Measurements from ENCODE around the gene C1QTNF5. TPM values are rescaled to one million over a fixed set of nuclear protein-coding genes. Genes with fewer than 3 reads are reported as not detected.

Gene C1QTNF5
- total RNA-seq, 1 experiment from 2014 or later = 0.33 TPM

DNA sequence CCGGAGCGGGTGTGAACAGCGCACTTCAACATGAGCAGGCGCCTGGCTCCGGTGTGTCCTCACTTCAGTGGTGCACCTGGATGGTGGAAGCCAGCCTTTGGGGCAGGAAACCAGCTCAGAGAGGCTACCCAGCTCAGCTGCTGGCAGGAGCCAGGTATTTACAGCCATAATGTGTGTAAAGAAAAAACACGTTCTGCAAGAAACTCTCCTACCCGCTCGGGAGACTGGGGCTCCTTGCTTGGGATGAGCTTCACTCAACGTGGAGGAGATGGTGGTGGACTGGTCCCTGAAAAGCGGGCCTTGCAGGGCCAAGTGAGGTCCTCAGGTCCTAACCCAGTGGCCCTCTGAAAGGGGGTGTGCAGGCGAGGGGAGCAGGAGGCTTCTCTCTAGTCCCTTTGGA, 31.3 kb downstream of the C1QTNF5 start:
- no peak overlapping the region for H2BK120ac ChIP-seq (ENCODE audit: low read depth, low read length, poor library complexity, severe bottlenecking)
- Mint-ChIP-seq H3K4me1 (peaks cover 10 to 18% of the 10 kb centered on the region in 2 experiments; a peak in 3 of 4 replicates), H3K36me3 (ENCODE audit: insufficient read depth in 1 of 3, low read depth in 3 of 3) (peaks cover 3 to 54% (median 29%) of the 10 kb centered on the region in 3 experiments; a peak in 5 of 7 replicates), H3K9me3 (no peaks in the 10 kb centered on the region), H3K4me3 (no peak overlapping the region), H3K27ac (peak overlapping the region in 2 of 3 experiments; percentile 6 to 81; a peak in 4 of 7 replicates), H3K27me3 (ENCODE audit: low read depth) (peaks cover 4% of the 10 kb centered on the region)
- H4K91ac ChIP-seq (ENCODE audit: insufficient read length, low read depth, low read length) = no peak overlapping the region
- H4K5ac ChIP-seq (ENCODE audit: insufficient read length, low read depth, low read length) = no peak overlapping the region
- no peak overlapping the region for H2BK5ac ChIP-seq (ENCODE audit: insufficient read length, low read length)
- TF ChIP-seq, protein P1, sequence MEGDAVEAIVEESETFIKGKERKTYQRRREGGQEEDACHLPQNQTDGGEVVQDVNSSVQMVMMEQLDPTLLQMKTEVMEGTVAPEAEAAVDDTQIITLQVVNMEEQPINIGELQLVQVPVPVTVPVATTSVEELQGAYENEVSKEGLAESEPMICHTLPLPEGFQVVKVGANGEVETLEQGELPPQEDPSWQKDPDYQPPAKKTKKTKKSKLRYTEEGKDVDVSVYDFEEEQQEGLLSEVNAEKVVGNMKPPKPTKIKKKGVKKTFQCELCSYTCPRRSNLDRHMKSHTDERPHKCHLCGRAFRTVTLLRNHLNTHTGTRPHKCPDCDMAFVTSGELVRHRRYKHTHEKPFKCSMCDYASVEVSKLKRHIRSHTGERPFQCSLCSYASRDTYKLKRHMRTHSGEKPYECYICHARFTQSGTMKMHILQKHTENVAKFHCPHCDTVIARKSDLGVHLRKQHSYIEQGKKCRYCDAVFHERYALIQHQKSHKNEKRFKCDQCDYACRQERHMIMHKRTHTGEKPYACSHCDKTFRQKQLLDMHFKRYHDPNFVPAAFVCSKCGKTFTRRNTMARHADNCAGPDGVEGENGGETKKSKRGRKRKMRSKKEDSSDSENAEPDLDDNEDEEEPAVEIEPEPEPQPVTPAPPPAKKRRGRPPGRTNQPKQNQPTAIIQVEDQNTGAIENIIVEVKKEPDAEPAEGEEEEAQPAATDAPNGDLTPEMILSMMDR (conservative IDR thresholded peaks at IDR 0.05) = no peak
- H3K27ac ChIP-seq (ENCODE audit: insufficient read length, low read depth, low read length) = no peak overlapping the region
- no peaks in the 10 kb centered on the region for H4K20me1 ChIP-seq (ENCODE audit: control insufficient read depth, insufficient read depth, insufficient read length)
- no peak overlapping the region for H2BK20ac ChIP-seq (ENCODE audit: low read depth, low read length, poor library complexity, severe bottlenecking)
- H3K4me2 ChIP-seq (ENCODE audit: insufficient read depth, insufficient read length, low read length) = no peak overlapping the region
- WGBS (ENCODE audit: extremely low coverage, insufficient read length, low lambda C conversion rate) = no CpG with 5 or more reads among the region's 11 CpGs
- no peak overlapping the region for H2BK12ac ChIP-seq (ENCODE audit: insufficient read length, low read depth, low read length)
- no peak overlapping the region for H3K14ac ChIP-seq (ENCODE audit: insufficient read depth, low read length)
- H3K18ac ChIP-seq (ENCODE audit: insufficient read length, low read depth, low read length) = no peak overlapping the region
- H3T11ph ChIP-seq (ENCODE audit: low read length) = no peak overlapping the region
- no peak overlapping the region for H3K9ac ChIP-seq (ENCODE audit: extremely low read depth, insufficient read length, low read length)
- no peaks in the 10 kb centered on the region for H3K27me3 ChIP-seq (ENCODE audit: insufficient read depth, low read length)
- H3K23me2 ChIP-seq (ENCODE audit: insufficient read length, low read depth, low read length, poor library complexity, severe bottlenecking) = no peaks in the 10 kb centered on the region
- H3K9me3 ChIP-seq (ENCODE audit: control insufficient read depth, low read depth, low read length) = no peaks in the 10 kb centered on the region
- H3K23ac ChIP-seq (ENCODE audit: insufficient read length, low read depth, low read length) = no peak overlapping the region
- H3K79me2 ChIP-seq (ENCODE audit: insufficient read depth, low read length) = no peaks in the 10 kb centered on the region
- no peak overlapping the region for H2AFZ ChIP-seq (ENCODE audit: low read length)
- H3K56ac ChIP-seq (ENCODE audit: insufficient read length, low read depth, low read length) = no peak overlapping the region
- DNase-seq = no peak
- H2BK15ac ChIP-seq (ENCODE audit: low read depth, low read length) = no peak overlapping the region
- no peak overlapping the region for H2AK5ac ChIP-seq (ENCODE audit: insufficient read length, low read length)
- H3K79me1 ChIP-seq (ENCODE audit: insufficient read depth, low read depth, low read length, poor library complexity, severe bottlenecking) = no peaks in the 10 kb centered on the region
- no peak overlapping the region for H4K8ac ChIP-seq (replicated peaks; ENCODE audit: insufficient read length, low read depth, low read length)
- H3K4ac ChIP-seq (ENCODE audit: low read depth, low read length) = no peak overlapping the region
- H3K4me1 ChIP-seq (ENCODE audit: insufficient read depth, low read length) = no peaks in the 10 kb centered on the region

All from H9 (cell line).